H1 (cell line): ENCODE measurements around the gene CACNG8. TPM values are rescaled to one million over a fixed set of nuclear protein-coding genes. Genes with fewer than 3 reads are reported as not detected.

ENCODE experiments used
- CTCF ChIA-PET: fragments of 300-600 bp; sonication (Branson Sonifier 250); formaldehyde crosslinking; loops from one replicate; lab custom pipeline; 2021; ENCODE audit not compliant: partially characterized antibody; lab: Charles Lee
- POLR2A ChIA-PET: fragments of 300-600 bp; sonication (Branson Sonifier 250); formaldehyde crosslinking; loops from one replicate; lab custom pipeline; 2021; ENCODE audit warnings: inconsistent platforms; ENCODE audit not compliant: partially characterized antibody; lab: Charles Lee
- DNase-seq, 2 experiments: peaks; one replicate each; pipeline versions ENCODE4 v3.0.0 to v3.0.0-alpha.2; 2010 to 2022; ENCODE audit warnings: low spot score in 2 of 2, low read depth in 1 of 2, mixed read lengths in 1 of 2
- FAIRE-seq: peaks from 2 replicates; lab custom pipeline; 2011; peaks lifted over from hg19 to GRCh38; lab: Jason Lieb, UNC
- H2AFZ ChIP-seq: 2 replicates; pipeline ENCODE4 v1.8.1; 2012; ENCODE audit warnings: low read length, inconsistent platforms
- H2AK5ac ChIP-seq: 2 replicates; pipeline ENCODE4 v1.6.1; 2013; ENCODE audit warnings: low read depth, low read length
- H2BK120ac ChIP-seq: replicated peaks from 2 replicates; pipeline ENCODE3; 2013; ENCODE audit warnings: low read depth, low read length, inconsistent platforms
- H2BK12ac ChIP-seq: 2 replicates; pipeline ENCODE4 v1.6.1; 2013; ENCODE audit warnings: low read depth, low read length
- H2BK15ac ChIP-seq: 2 replicates; pipeline ENCODE4 v1.6.1; 2013; ENCODE audit warnings: low read length
- H2BK20ac ChIP-seq: 2 replicates; pipeline ENCODE4 v1.6.1; 2013; ENCODE audit warnings: low read length
- H2BK5ac ChIP-seq: 2 replicates; pipeline ENCODE4 v1.6.1; 2013; ENCODE audit warnings: low read depth, low read length
- H3K14ac ChIP-seq: 2 replicates; pipeline ENCODE4 v1.6.1; 2013; ENCODE audit warnings: inconsistent platforms; ENCODE audit not compliant: insufficient read length
- H3K18ac ChIP-seq: 2 replicates; pipeline ENCODE4 v1.6.1; 2013; ENCODE audit warnings: low read length; ENCODE audit errors: extremely low read depth
- H3K23ac ChIP-seq: 2 replicates; pipeline ENCODE4 v1.6.1; 2013; ENCODE audit warnings: inconsistent platforms; ENCODE audit not compliant: insufficient read length
- H3K23me2 ChIP-seq: 2 replicates; pipeline ENCODE4 v1.6.1; 2013; ENCODE audit warnings: low read depth, low read length
- H3K27ac ChIP-seq: 2 replicates; pipeline ENCODE4 v1.6.1; 2011; ENCODE audit warnings: low read depth, low read length, inconsistent platforms
- H3K27me3 ChIP-seq, 4 experiments: replicated peaks in 1 of 4; 1 replicate in 1 of 4; 2 replicates in 3 of 4; pipeline versions ENCODE4 v1.6.1 to v1.8.1; 2011 to 2013; ENCODE audit warnings: low read length in 3 of 4, mild to moderate bottlenecking in 3 of 4, inconsistent platforms in 2 of 4, mixed read lengths in 2 of 4, moderate library complexity in 1 of 4; ENCODE audit not compliant: control insufficient read depth in 3 of 4, insufficient read depth in 3 of 4; ENCODE audit errors: extremely low read depth in 1 of 4
- H3K36me3 ChIP-seq, 4 experiments: 2 replicates each; pipeline versions ENCODE4 v1.6.1 to v1.8.1; 2011 to 2013; ENCODE audit warnings: mild to moderate bottlenecking in 4 of 4, low read length in 3 of 4, moderate library complexity in 2 of 4, control low read depth in 1 of 4, inconsistent platforms in 1 of 4; ENCODE audit not compliant: insufficient read depth in 4 of 4, control insufficient read depth in 2 of 4
- H3K4ac ChIP-seq: replicated peaks from 2 replicates; pipeline ENCODE3; 2013; ENCODE audit warnings: low read length, low read depth, mixed read lengths, inconsistent platforms; ENCODE audit not compliant: insufficient read length
- H3K4me1 ChIP-seq, 4 experiments: replicated peaks in 1 of 4; 1 replicate in 1 of 4; 2 replicates in 3 of 4; pipeline versions ENCODE4 v1.6.1 to v1.8.1; 2011 to 2013; ENCODE audit warnings: low read length in 3 of 4, inconsistent platforms in 2 of 4, mixed read lengths in 1 of 4; ENCODE audit not compliant: insufficient read depth in 4 of 4, control insufficient read depth in 3 of 4
- H3K4me2 ChIP-seq, 2 experiments: 2 replicates each; pipeline versions ENCODE4 v1.6.1 to v1.8.1; 2011 to 2013; ENCODE audit warnings: low read depth in 2 of 2, low read length in 2 of 2, control low read depth in 1 of 2, inconsistent platforms in 1 of 2, mild to moderate bottlenecking in 1 of 2; ENCODE audit not compliant: insufficient read depth in 1 of 2
- H3K4me3 ChIP-seq, 4 experiments: fragments of 200-600, 300-600 bp in 1 of 4; sonication (generic), shearing (Covaris generic), sonication (Bioruptor Twin) in 1 of 4; 2 replicates each; pipeline versions ENCODE4 v1.5.1 to v1.8.1; 2011 to 2016; ENCODE audit warnings: low read length in 4 of 4, low read depth in 3 of 4, control low read depth in 2 of 4, inconsistent platforms in 2 of 4, mild to moderate bottlenecking in 2 of 4, mixed read lengths in 1 of 4, moderate library complexity in 1 of 4; ENCODE audit not compliant: insufficient read depth in 2 of 4; ENCODE audit errors: extremely low read depth in 1 of 4
- H3K56ac ChIP-seq: replicated peaks from 2 replicates; pipeline ENCODE3; 2013; ENCODE audit warnings: low read depth, mild to moderate bottlenecking, mixed read lengths, low read length, inconsistent platforms; ENCODE audit not compliant: insufficient read length
- H3K79me1 ChIP-seq: 2 replicates; pipeline ENCODE4 v1.6.1; 2013; ENCODE audit warnings: low read depth, low read length, control low read depth
- H3K79me2 ChIP-seq, 2 experiments: 2 replicates each; pipeline versions ENCODE4 v1.6.1 to v1.8.1; 2012 to 2013; ENCODE audit warnings: low read length in 2 of 2, mild to moderate bottlenecking in 2 of 2, inconsistent platforms in 1 of 2; ENCODE audit not compliant: insufficient read depth in 2 of 2, control insufficient read depth in 1 of 2
- H3K9ac ChIP-seq, 4 experiments: replicated peaks in 1 of 4; 1 replicate in 1 of 4; 2 replicates in 3 of 4; pipeline versions ENCODE4 v1.6.1 to v1.8.1; 2011 to 2013; ENCODE audit warnings: low read depth in 3 of 4, low read length in 3 of 4, control low read depth in 2 of 4, mild to moderate bottlenecking in 2 of 4, moderate library complexity in 2 of 4, inconsistent platforms in 1 of 4; ENCODE audit errors: extremely low read depth in 1 of 4
- H3K9me3 ChIP-seq, 2 experiments: 2 replicates each; pipeline versions ENCODE4 v1.6.1 to v1.8.1; 2012 to 2013; ENCODE audit warnings: mild to moderate bottlenecking in 2 of 2, moderate library complexity in 2 of 2, control low read depth in 1 of 2, inconsistent platforms in 1 of 2, low read depth in 1 of 2, low read length in 1 of 2, mixed read lengths in 1 of 2; ENCODE audit not compliant: insufficient read depth in 2 of 2
- H4K20me1 ChIP-seq, 2 experiments: replicated peaks in 1 of 2; 2 replicates each; pipeline versions ENCODE3 to v1.8.1; 2011 to 2013; ENCODE audit warnings: inconsistent platforms in 2 of 2, low read length in 2 of 2, mild to moderate bottlenecking in 1 of 2; ENCODE audit not compliant: insufficient read depth in 2 of 2, control insufficient read depth in 1 of 2
- H4K5ac ChIP-seq: 2 replicates; pipeline ENCODE4 v1.6.1; 2013; ENCODE audit warnings: low read length, low read depth, mixed read lengths, inconsistent platforms; ENCODE audit not compliant: insufficient read length
- H4K8ac ChIP-seq: 2 replicates; pipeline ENCODE4 v1.8.0; 2013; ENCODE audit warnings: mild to moderate bottlenecking, moderate library complexity, low read length, inconsistent platforms; ENCODE audit not compliant: insufficient read depth; ENCODE audit errors: extremely low read depth
- H4K91ac ChIP-seq: replicated peaks from 2 replicates; pipeline ENCODE3; 2013; ENCODE audit warnings: low read length, mixed read lengths, inconsistent platforms; ENCODE audit not compliant: insufficient read length
- GTF2F1 ChIP-seq: IDR thresholded peaks from 2 replicates; pipeline ENCODE4 v1.6.1; 2012; ENCODE audit warnings: low read depth, low read length, improper control_type of control experiment, borderline replicate concordance
- KDM1A ChIP-seq: fragments of 200-600, 300-600 bp; sonication (generic); IDR thresholded peaks from 2 replicates; pipeline ENCODE4 v1.7.1; 2016; ENCODE audit warnings: mild to moderate bottlenecking, low read length, borderline replicate concordance
- WGBS, 2 experiments: shearing (Covaris generic) in 1 of 2; methylation state at CpG; one replicate each; pipeline versions ENCODE4 v1.1.6 to v1.1.7; 2013 to 2015; ENCODE audit warnings: low lambda C conversion rate in 2 of 2, mixed read lengths in 2 of 2, inconsistent platforms in 1 of 2, low coverage in 1 of 2, missing lambda C conversion rate in 1 of 2; ENCODE audit not compliant: insufficient replicate concordance in 2 of 2, insufficient coverage in 1 of 2, insufficient read length in 1 of 2; ENCODE audit errors: extremely low coverage in 1 of 2, missing lambda C conversion rate in 1 of 2; 5-methylcytosine and 5-hydroxymethylcytosine counted together
- polyA plus RNA-seq, 7 experiments: library from polyadenylated mRNA; depleted of rRNA in 3 of 7; stranded (reverse) in 5 of 7; unstranded in 2 of 7; fragments of >200 nt in 5 of 7; fragments of 200-250 nt in 2 of 7; gene quantifications; 1 replicate in 5 of 7; 2 replicates in 1 of 7; 4 replicates in 1 of 7; pipeline versions ENCODE4 v1.2.1 to v1.2.3, GENCODE V29; 2011 to 2013; ENCODE audit warnings: missing spikeins in 2 of 7, mixed read lengths in 2 of 7
- total RNA-seq: library from RNA; stranded (reverse); fragmentation: NEBNext Ultra II Directional; extraction: Animal tissue kit (Norgen Biotek cat#: 25700); gene quantifications from 2 replicates; pipeline ENCODE4 v1.2.1, GENCODE V29; 2021

CACNG8 gene
- total and polyA plus RNA-seq, 2 of the 8 experiments (the other 6 are each of a cell fraction or from before 2014, with no cell fraction given), result 0.41 to 4.5 TPM

- H2BK20ac ChIP-seq, result no peak overlapping the region
- peaks cover 5 to 17% (median 14%) of the 10 kb centered on the region in 4 experiments; a peak in 5 of 7 replicates for H3K4me1 ChIP-seq
- no peaks in the 10 kb centered on the region for H3K79me2 ChIP-seq
- no peak overlapping the region for H3K14ac ChIP-seq
- FAIRE-seq (no peak), DNase-seq (no peak)
- no peak overlapping the region for H3K23ac ChIP-seq
- no peak overlapping the region for H3K4me3 ChIP-seq
- H3K4me2 ChIP-seq, result no peak overlapping the region
- no peak overlapping the region for H4K5ac ChIP-seq
- H2BK5ac ChIP-seq, result no peak overlapping the region
- no peaks in the 10 kb centered on the region for H3K9me3 ChIP-seq
- H2AFZ ChIP-seq, result no peak overlapping the region
- no peaks in the 10 kb centered on the region for H3K27me3 ChIP-seq
- no peak overlapping the region for H3K27ac ChIP-seq
- no peak overlapping the region for H3K4ac ChIP-seq
- no peak overlapping the region for H2BK120ac ChIP-seq
- no peak overlapping the region for H4K8ac ChIP-seq
- POLR2A ChIA-PET, result interaction anchor here (1.2 kb wide), 1 partner anchor 31 kb away, joined by 4 read pairs; no protein-coding TSS in a partner anchor
- H3K23me2 ChIP-seq, result peaks cover 9% of the 10 kb centered on the region
- H3K56ac ChIP-seq, result no peak overlapping the region
- H2BK15ac ChIP-seq, result no peak overlapping the region
- CTCF ChIA-PET, result interaction anchor here (1.0 to 3.1 kb wide), 5 partner anchors 9 to 71 kb away, joined by 3 to 12 read pairs (median 4); no protein-coding TSS in a partner anchor
- no peak overlapping the region for H3K9ac ChIP-seq
- H2BK12ac ChIP-seq, result no peak overlapping the region
- no peaks in the 10 kb centered on the region for H3K79me1 ChIP-seq
- peak; percentile 56; the same call in 1 of the 2 replicates for TF ChIP-seq KDM1A
- no peak for TF ChIP-seq GTF2F1
- 92% methylated on average over 8 of the region's 8 CpGs; no CpG with 5 or more reads in 1 of the 2 experiments for WGBS, 2 experiments
- no peak overlapping the region for H3K18ac ChIP-seq
- H3K36me3 ChIP-seq, result no peaks in the 10 kb centered on the region; a peak in 1 of 8 replicates
- no peak overlapping the region for H2AK5ac ChIP-seq
- H4K20me1 ChIP-seq, result no peaks in the 10 kb centered on the region
- no peak overlapping the region for H4K91ac ChIP-seq
Measured at GRCh38 chr19:53953383-53953782, 9.4 kb upstream of the CACNG8 start.
